Measurements from ENCODE around the gene SPATS2L.

The SPATS2L gene

DNA sequence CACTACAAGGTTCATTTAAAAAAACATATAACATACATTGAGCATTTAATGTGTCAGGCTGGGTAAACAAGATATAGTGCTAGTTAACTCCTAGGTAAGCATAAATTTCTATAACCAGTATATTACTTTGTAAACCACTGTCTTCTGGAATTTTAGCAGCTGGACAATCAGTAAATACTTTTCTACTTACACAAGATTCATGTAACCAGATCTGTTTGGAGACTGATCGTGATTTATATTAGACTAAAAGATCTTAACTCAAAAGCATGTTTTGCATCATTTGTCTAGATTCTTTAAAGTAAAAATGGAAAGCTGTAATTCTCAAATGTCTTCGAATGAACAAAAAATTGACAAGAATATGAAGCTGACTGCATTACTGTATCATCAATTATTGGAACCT is 218.6 kb downstream of the SPATS2L start:
- peak in 1 of 6 experiments; percentile 3 for DNase-seq

DNA sequence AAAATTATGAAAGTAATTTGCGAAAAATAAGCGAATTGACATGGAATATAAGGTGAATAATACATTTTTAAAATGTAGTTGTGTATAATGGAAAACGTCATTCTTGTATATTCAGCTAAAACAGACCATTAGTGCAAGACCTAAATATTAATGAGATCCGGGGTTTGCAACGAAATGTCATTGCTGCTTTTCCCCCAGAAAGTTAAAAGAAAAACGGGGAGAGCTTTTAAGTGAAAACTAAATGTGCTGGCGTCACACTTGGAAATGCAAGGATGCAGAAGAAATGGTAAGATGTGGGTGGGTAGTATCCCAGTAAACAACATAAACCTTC is 219.0 kb downstream of the SPATS2L start:
- DNase-seq = no peak

DNA sequence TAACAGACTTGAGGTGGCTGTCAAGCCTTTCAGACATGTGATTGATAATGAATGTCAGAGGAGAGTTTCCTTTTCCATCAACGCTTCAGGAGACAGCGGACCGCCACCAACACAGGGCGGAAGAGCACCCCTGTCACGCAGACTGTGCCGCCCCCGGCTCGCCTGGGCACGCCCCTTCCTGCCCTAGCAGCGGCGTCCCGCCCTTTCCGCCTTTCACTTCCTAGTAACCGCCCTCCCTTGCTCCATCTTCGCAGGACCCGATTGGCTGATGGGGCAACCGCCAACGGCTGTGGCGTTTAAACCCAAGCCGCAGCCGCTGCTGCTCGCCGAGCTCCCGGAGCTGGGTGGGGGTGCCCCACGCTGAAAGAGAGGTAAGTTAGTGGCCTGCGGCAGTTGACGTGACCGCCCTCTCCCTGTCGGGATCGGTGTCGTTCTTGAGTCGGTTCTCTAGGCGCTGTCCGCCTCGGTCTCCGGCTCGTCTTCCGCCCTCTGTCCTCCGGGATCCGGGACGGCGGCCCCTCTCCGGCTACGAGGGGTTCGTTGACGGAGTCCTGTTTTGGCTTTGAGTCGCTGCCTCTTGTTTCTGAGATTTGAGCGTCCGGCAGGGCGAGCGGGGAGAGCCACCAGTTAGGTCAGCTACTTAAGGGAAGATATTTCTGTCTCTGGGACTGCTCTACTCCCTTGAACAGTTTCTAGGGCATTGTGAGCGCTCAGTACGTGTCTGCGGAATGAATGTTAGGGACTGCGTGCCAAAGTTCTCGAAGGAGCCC is 219.6 kb downstream of the SPATS2L start, which contains the start of gene SGO2:
Gene SGO2, plus strand, starts transcription at position 326 of the 770 bp plus-strand sequence. CDS start 6,769 bp downstream, outside the sequence.
- peak; percentile 88 to 94 (median 91) for DNase-seq

DNA sequence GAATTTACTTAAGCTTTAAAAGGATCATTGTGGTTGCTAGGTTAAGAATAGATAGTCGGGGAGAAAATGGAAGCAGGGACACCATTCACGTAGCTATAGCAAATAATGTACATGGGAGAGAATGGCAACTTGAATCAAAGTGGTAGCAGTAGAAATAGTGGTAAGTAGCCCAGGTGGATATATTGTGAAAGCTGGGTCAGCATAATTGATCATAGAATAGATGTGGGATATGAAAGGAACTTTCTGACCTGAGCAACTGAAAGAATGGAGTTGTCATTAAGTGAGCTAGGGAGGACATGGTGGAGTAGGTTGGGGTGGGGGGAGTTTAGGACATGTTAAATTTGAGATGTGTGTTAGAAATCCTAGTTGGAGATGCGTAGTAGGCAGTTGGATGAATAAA is 221.7 kb downstream of the SPATS2L start:
- DNase-seq = no peak
